ENCODE data around the gene GPR25. TPM values are rescaled to one million over a fixed set of nuclear protein-coding genes. Genes with fewer than 3 reads are reported as not detected.
A peak's percentile ranks its signal among the peaks of the same experiment; 100 is the strongest.

GPR25 gene
- total and polyA plus RNA-seq, 10 of the 15 experiments (the other 5 are each of a cell fraction or from before 2014, with no cell fraction given): not detected

- no peak for TF ChIP-seq MYB (IDR thresholded peaks at IDR 0.05; ENCODE audit: borderline replicate concordance, low read depth, low read length)
- TF ChIP-seq POLR2A (IDR thresholded peaks at IDR 0.05; ENCODE audit: low read depth, low read length): no peak
- TF ChIP-seq, protein P1, sequence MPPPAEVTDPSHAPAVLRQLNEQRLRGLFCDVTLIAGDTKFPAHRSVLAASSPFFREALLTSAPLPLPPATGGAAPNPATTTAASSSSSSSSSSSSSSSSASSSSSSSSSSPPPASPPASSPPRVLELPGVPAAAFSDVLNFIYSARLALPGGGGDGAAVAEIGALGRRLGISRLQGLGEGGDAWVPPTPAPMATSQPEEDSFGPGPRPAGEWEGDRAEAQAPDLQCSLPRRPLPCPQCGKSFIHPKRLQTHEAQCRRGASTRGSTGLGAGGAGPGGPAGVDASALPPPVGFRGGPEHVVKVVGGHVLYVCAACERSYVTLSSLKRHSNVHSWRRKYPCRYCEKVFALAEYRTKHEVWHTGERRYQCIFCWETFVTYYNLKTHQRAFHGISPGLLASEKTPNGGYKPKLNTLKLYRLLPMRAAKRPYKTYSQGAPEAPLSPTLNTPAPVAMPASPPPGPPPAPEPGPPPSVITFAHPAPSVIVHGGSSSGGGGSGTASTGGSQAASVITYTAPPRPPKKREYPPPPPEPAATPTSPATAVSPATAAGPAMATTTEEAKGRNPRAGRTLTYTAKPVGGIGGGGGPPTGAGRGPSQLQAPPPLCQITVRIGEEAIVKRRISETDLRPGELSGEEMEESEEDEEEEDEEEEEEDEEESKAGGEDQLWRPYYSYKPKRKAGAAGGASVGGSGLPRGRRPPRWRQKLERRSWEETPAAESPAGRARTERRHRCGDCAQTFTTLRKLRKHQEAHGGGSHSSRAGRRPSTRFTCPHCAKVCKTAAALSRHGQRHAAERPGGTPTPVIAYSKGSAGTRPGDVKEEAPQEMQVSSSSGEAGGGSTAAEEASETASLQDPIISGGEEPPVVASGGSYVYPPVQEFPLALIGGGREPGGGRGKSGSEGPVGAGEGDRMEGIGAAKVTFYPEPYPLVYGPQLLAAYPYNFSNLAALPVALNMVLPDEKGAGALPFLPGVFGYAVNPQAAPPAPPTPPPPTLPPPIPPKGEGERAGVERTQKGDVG (CRISPR knock-in tag; IDR thresholded peaks at IDR 0.05): no peak
- TF ChIP-seq BCL3 (IDR thresholded peaks at IDR 0.05; ENCODE audit: borderline replicate concordance, insufficient read depth, low read depth, low read length, poor library complexity, severe bottlenecking): no peak
- TF ChIP-seq TCF12 (IDR thresholded peaks at IDR 0.05; ENCODE audit: low read depth, low read length): no peak
Observed at GRCh38 chr1:200894712-200895442, 22.1 kb downstream of the GPR25 start, which contains the start of gene INAVA (continued).

GRCh38 chr1:200895443-200895789 is 22.6 kb downstream of the GPR25 start:
- ChIA-PET POLR2A (interaction anchor here (0.6 to 5.1 kb wide), 5 partner anchors 12 to 76 kb away, joined by 3 to 49 read pairs (median 3); no protein-coding TSS in a partner anchor), CTCF (interaction anchor here (0.7 to 10.0 kb wide), 10 partner anchors 9 to 337 kb away, joined by 3 to 131 read pairs (median 3); no protein-coding TSS in a partner anchor), RAD21 (ENCODE audit: unreplicated experiment) (interaction anchor here (1.3 to 11.2 kb wide), 7 partner anchors 12 to 226 kb away, joined by 3 to 139 read pairs (median 7); partner anchors contain the start of gene DDX59), SMC1A (ENCODE audit: uncharacterized antibody, unreplicated experiment) (interaction anchor here (0.9 to 12.2 kb wide), 10 partner anchors 10 to 273 kb away, joined by 3 to 193 read pairs (median 11); no protein-coding TSS in a partner anchor)
- BruUV-seq (replicated peaks): TSS peak; percentile 83
- Histone ChIP-seq H3K4me1 (ENCODE audit: control insufficient read depth, insufficient read depth, low read length) (peaks cover 25% of the 10 kb centered on the region), H2AFZ (ENCODE audit: control insufficient read depth, low read depth, low read length) (no peak overlapping the region), H3K27ac (ENCODE audit: control insufficient read depth, insufficient read depth) (no peak overlapping the region), H3K4me3 (no peak overlapping the region), H3K36me3 (ENCODE audit: control insufficient read depth in 2 of 2, insufficient read depth in 2 of 2, low read length in 1 of 2) (peaks cover 0 to 12% of the 10 kb centered on the region in 2 experiments; a peak in 2 of 4 replicates), H3K27me3 (replicated peaks in 1 of 2; ENCODE audit: control insufficient read depth in 2 of 2, insufficient read depth in 2 of 2, low read length in 1 of 2) (no peaks in the 10 kb centered on the region), H3K9ac (ENCODE audit: control insufficient read depth, insufficient read depth, low read length) (no peak overlapping the region; the same call in 1 of the 2 replicates), H3K9me3 (replicated peaks; ENCODE audit: control insufficient read depth, insufficient read depth, low read length) (no peaks in the 10 kb centered on the region), H3K4me2 (ENCODE audit: control insufficient read depth, insufficient read depth) (peak overlapping the region; percentile 15; the same call in 1 of the 2 replicates), H4K20me1 (ENCODE audit: control insufficient read depth, insufficient read depth) (no peaks in the 10 kb centered on the region), H3K79me2 (ENCODE audit: control insufficient read depth, insufficient read depth, low read length) (no peaks in the 10 kb centered on the region; the same call in 1 of the 2 replicates)
- FAIRE-seq (no peak), ATAC-seq (peak; percentile 5), DNase-seq (ENCODE audit: low read depth, low spot score) (no peak)
- intact Hi-C loops (cut with micrococcal nuclease; ENCODE audit: unreplicated experiment): loop anchor here (2.0 kb wide), 1 partner anchor 75 kb away; no protein-coding TSS in a partner anchor
- in situ Hi-C loops (cut with MboI): no loop called here
- WGBS (ENCODE audit: insufficient coverage, insufficient replicate concordance, low lambda C conversion rate, missing lambda C conversion rate): 68% methylated on average over 7 of the region's 8 CpGs
- TF ChIP-seq MTA2 (IDR thresholded peaks at IDR 0.05; ENCODE audit: low read depth): no peak
